Measurements from ENCODE around the gene LEKR1.
"Not testable (repeated sequence)": the region's sequence is repeated elsewhere in the genome, so short reads cannot be mapped to it uniquely, and the experiment has no call there.

The LEKR1 gene

GRCh38 chr3:156902916-156903315, 76.8 kb downstream of the LEKR1 start:
- no peak for DNase-seq

- no peak for DNase-seq
Observed at GRCh38 chr3:156906275-156906674, 80.1 kb downstream of the LEKR1 start.

- no peak for DNase-seq
Observed at GRCh38 chr3:156908398-156908797, 82.2 kb downstream of the LEKR1 start.

GRCh38 chr3:156910022-156910421, 83.9 kb downstream of the LEKR1 start:
- no peak for DNase-seq

- DNase-seq, result not testable (repeated sequence)
Observed at GRCh38 chr3:156910831-156911230, 84.7 kb downstream of the LEKR1 start.

- DNase-seq, result not testable (repeated sequence)
Observed at GRCh38 chr3:156914300-156914699, 88.1 kb downstream of the LEKR1 start.

- DNase-seq, result no peak
Observed at GRCh38 chr3:156915372-156915771, 89.2 kb downstream of the LEKR1 start.

- no peak for DNase-seq
Observed at GRCh38 chr3:156918746-156919145, 92.6 kb downstream of the LEKR1 start.

- no peak for DNase-seq
Observed at GRCh38 chr3:156919818-156920217, 93.7 kb downstream of the LEKR1 start.

GRCh38 chr3:156920399-156920798, 94.2 kb downstream of the LEKR1 start:
- DNase-seq, result no peak

GRCh38 chr3:156923349-156923748, 97.2 kb downstream of the LEKR1 start:
- no peak for DNase-seq

GRCh38 chr3:156938724-156939123, 112.6 kb downstream of the LEKR1 start:
- no peak for DNase-seq

- DNase-seq, result no peak
Observed at GRCh38 chr3:156939315-156939714, 113.2 kb downstream of the LEKR1 start.

GRCh38 chr3:156941311-156941710, 115.2 kb downstream of the LEKR1 start:
- DNase-seq, result no peak

- DNase-seq, result no peak
Observed at GRCh38 chr3:156948402-156949210, 122.5 kb downstream of the LEKR1 start.

GRCh38 chr3:156952011-156952410, 125.9 kb downstream of the LEKR1 start:
- DNase-seq, result no peak

- DNase-seq, result no peak
Observed at GRCh38 chr3:156957715-156958114, 131.6 kb downstream of the LEKR1 start.

- DNase-seq, result no peak
Observed at GRCh38 chr3:156963096-156963495, 136.9 kb downstream of the LEKR1 start.

- DNase-seq, result no peak
Observed at GRCh38 chr3:156964577-156964976, 138.4 kb downstream of the LEKR1 start.

- DNase-seq, result not testable (repeated sequence)
Observed at GRCh38 chr3:156966349-156966748, 140.2 kb downstream of the LEKR1 start.

- DNase-seq, result no peak
Observed at GRCh38 chr3:156973954-156974353, 147.8 kb downstream of the LEKR1 start.

- DNase-seq, result no peak
Observed at GRCh38 chr3:156974931-156975330, 148.8 kb downstream of the LEKR1 start.

- DNase-seq, result no peak
Observed at GRCh38 chr3:156975721-156976120, 149.6 kb downstream of the LEKR1 start.

GRCh38 chr3:156976933-156977332, 150.8 kb downstream of the LEKR1 start:
- DNase-seq, result peak in 4 of 56 donors; percentile 0 to 2 (median 1)

Measured in amygdala (tissue), 56 donors.